GM21528 (cell line): ENCODE data around the gene PPARGC1A.

Source experiments
- ATAC-seq: cut with Tn5 transposase; IDR thresholded peaks from one replicate; pipeline ENCODE4 v1.9.1; 2021; ENCODE audit warnings: mild to moderate bottlenecking, moderate library complexity; ENCODE audit not compliant: unreplicated experiment, low FRiP score

Gene PPARGC1A

GRCh38 chr4:23782778-23783437, 106.9 kb downstream of the PPARGC1A start:
- ATAC-seq, result no peak

DNA sequence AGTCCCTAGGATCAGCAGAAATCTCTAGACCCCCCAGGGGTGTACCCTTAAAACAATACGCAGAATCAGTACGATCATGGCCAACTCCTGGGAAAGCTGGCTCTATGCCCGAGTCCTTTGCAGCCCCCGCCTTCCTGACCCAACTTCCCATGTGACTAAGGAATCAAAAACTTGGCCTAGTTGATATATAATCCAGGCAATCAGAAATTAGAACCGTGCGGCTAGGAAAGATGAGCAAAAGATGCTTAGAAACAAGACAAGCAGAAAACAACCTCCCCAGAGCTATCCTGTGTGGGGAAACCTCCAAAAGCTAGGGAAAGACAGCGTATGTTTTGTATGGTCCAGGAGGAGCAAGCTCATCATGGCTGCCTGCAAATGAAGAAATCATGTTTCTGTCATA, 110.0 kb downstream of the PPARGC1A start:
- ATAC-seq, result no peak

- no peak for ATAC-seq
These were observed 110.4 kb downstream of the PPARGC1A start for GRCh38 chr4:23779422-23779821.

- no peak for ATAC-seq
These were observed 114.2 kb downstream of the PPARGC1A start for GRCh38 chr4:23775694-23776093.

- ATAC-seq, result no peak
These were observed 114.9 kb downstream of the PPARGC1A start for GRCh38 chr4:23774909-23775308.

DNA sequence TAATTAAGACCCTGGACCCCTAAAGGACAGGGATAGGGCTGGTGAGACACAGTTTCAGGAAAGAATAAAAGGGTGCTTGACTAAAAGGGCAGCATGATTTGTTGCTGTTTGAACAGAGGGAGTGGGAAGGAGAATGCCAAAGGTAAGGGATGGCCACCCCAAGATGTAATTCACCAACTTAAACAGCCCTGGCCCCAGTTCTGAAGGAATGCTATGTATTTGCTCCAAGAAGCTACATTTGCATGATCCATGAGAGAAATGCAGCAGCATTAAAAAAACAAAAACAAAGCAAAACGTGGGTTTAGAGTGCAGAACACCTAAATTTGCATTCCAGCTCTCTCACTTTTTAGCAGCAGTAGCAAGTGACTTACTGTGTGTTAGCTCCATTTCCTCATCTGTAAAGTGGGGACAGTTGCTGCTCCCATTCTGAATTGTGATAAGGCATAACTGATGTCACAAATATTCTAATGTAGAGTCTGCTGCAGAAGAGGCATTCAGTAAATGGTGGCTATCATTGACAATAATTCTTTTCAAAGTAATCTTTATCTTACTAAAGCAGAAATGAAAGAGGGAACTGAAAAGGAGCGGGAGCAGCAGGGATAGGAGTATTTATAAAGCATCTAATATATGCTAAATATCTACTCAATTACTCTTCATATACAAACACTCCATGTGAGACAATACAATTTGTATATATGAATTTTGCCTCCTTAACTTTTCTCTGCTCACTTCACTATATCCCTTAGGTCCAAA, 115.8 kb downstream of the PPARGC1A start:
- ATAC-seq, result no peak

- no peak for ATAC-seq
These were observed 119.8 kb downstream of the PPARGC1A start for GRCh38 chr4:23770011-23770410.

GRCh38 chr4:23769406-23769805, 120.4 kb downstream of the PPARGC1A start:
- ATAC-seq, result no peak

- ATAC-seq, result no peak
These were observed 121.3 kb downstream of the PPARGC1A start for GRCh38 chr4:23768541-23768940.

- ATAC-seq, result no peak
These were observed 123.5 kb downstream of the PPARGC1A start for GRCh38 chr4:23766344-23766743.

- ATAC-seq, result no peak
These were observed 126.3 kb downstream of the PPARGC1A start for GRCh38 chr4:23763559-23763958.

DNA sequence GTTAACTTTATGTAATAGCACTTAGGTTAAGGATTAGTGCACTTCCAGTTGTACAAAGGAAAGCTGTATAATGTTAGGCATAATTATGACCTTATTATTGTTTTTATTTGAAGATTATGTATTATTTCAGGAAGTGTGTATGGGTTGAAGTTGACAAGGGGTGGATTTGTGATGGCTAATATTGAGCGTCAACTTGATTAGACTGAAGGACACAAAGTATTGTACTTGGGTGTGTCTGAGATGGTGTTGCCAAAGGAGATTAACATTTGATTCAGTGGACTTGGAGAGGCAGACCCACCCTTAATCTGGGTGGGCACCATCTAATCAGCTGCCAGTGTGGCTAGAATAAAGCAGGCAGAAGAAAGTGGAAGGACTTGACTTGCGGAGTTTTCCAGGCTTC, 127.3 kb downstream of the PPARGC1A start:
- no peak for ATAC-seq

DNA sequence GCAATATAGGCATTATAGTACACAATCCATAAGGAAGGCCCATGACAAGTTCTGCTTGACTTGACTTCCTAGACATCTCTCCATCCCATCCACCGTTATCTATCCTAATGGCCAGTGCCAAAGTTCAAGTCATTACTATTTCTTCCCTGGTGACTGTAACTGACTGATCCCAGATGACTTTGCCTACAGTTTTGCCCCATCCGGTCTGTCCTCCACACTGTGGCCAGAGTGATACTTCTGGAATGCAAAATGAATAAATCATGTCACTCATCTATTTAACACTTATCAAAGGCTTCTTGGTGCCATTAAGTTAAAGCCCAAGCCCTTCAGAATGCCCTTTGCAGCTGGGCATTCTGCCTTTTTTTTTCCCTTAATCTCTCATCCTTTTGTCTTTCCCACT, 130.8 kb downstream of the PPARGC1A start:
- ATAC-seq, result no peak

DNA sequence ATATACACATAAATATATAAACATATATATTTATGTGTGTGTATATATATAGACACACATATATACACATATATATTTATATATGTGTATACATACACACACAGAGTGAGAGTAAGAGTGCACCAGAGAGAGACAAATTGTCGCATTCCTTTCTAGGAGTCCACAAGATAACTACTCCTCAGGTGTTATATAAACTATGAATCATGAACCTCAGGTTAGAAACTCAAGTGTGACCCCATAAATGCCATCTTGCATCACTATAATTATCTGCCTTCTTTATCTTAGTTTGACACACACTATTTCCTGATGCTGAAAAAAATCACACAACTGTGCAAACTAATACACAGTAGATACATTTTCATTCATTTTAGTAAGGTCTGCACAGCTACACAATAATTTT, 135.2 kb downstream of the PPARGC1A start:
- ATAC-seq, result no peak

GRCh38 chr4:23750125-23750524, 139.7 kb downstream of the PPARGC1A start:
- no peak for ATAC-seq

DNA sequence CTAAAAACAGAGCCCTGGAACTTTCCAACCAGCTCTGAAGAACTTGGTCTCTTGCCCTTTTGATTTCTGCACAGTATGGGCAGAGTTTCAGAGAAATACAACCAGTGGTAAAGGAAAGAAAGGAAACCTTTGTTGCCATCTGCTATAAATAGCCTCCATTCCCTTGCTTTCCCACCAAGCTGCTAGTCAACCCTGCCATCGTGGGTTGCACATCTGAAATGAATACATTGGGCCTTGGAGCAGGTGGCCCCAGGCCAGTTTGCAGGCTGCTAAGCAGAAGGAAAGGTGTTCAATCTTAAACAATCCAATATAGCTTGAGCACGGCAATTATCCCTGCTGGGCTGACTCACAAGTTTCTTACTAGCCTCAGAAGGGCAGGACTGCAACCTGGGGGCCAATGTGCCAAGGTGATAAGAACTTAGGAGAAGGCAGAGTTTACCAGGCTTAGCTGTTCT, 142.5 kb downstream of the PPARGC1A start:
- ATAC-seq, result no peak

- no peak for ATAC-seq
These were observed 143.2 kb downstream of the PPARGC1A start for GRCh38 chr4:23746672-23747071.

GRCh38 chr4:23746027-23746426, 143.8 kb downstream of the PPARGC1A start:
- ATAC-seq, result no peak

DNA sequence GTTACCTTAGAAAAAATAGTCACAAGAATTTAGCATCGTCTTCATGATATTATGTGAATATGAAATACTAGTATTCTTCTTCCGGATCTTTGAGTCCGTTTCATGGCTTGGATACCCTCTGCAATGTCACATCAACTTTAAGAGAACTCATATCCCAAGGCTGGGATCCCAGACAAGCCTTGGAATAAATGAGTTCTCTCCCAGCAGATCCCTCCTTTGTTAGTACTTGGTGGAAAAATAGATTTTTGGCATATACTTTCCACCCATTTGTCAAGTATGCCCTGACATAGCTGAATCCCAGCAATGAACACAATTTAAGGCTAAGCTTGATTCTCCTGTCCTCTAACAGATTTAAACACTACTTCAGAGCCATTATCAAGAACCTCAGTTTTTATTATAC, 144.5 kb downstream of the PPARGC1A start:
- ATAC-seq, result no peak
